Adrenal gland (tissue), 12 donors: ENCODE results near the gene TUFM. TPM values are rescaled to one million over a fixed set of nuclear protein-coding genes. Genes with fewer than 3 reads are reported as not detected.

Experiments used
- DNase-seq, 7 donors: peaks; one replicate each; pipeline ENCODE4 v3.0.0-alpha.2; 2019 to 2020
- H3K27ac ChIP-seq, 5 donors: fragments of 200-600 bp; sonication (generic) in 4 of 5; 1 replicate in 3 of 5; 2 replicates in 2 of 5; pipeline versions ENCODE4 v1.5.1 to v1.8.0; 2016 to 2020; ENCODE audit warnings: mild to moderate bottlenecking in 1 of 5
- H3K27me3 ChIP-seq: fragments of 200-600 bp; 2 replicates; pipeline ENCODE4 v1.8.0; 2021
- H3K36me3 ChIP-seq, 2 donors: fragments of 200-600 bp; replicated peaks in 1 of 2; 1 replicate in 1 of 2; 2 replicates in 1 of 2; pipeline versions ENCODE4 v1.5.1 to v1.8.0; 2018 to 2022
- H3K4me1 ChIP-seq, 2 donors: fragments of 200-600 bp; replicated peaks in 1 of 2; 1 replicate in 1 of 2; 2 replicates in 1 of 2; pipeline versions ENCODE4 v1.5.1 to v1.8.0; 2018 to 2021
- H3K4me3 ChIP-seq, 4 donors: fragments of 200-600 bp; sonication (generic) in 3 of 4; one replicate each; pipeline ENCODE4 v1.5.1; 2016 to 2018
- H3K9me3 ChIP-seq, 3 donors: fragments of 200-600 bp; sonication (generic) in 1 of 3; replicated peaks in 1 of 3; 1 replicate in 2 of 3; 2 replicates in 1 of 3; pipeline versions ENCODE4 v1.5.1 to v1.8.0; 2016 to 2021
- CTCF ChIP-seq, 6 experiments: fragments of 450-650 bp in 4 of 6; fragments of 200-600 bp in 2 of 6; sonication (generic) in 1 of 6; IDR thresholded peaks; 1 replicate in 5 of 6; 2 replicates in 1 of 6; pipeline versions ENCODE4 v1.5.1 to v1.8.0; 2016 to 2021; ENCODE audit warnings: antibody characterized with exemption in 6 of 6, mild to moderate bottlenecking in 2 of 6, moderate library complexity in 1 of 6
- POLR2A ChIP-seq, 2 donors: fragments of 450-650 bp; IDR thresholded peaks; one replicate each; pipeline ENCODE4 v1.6.1; 2017; ENCODE audit warnings: antibody characterized with exemption in 2 of 2, mild to moderate bottlenecking in 2 of 2, moderate library complexity in 1 of 2
- WGBS, 4 donors: extraction: QIAGEN DNeasy Blood & Tissue Kit in 2 of 4; methylation state at CpG; one replicate each; pipeline versions ENCODE4 v1.1.5 to v1.1.7; 2013 to 2017; 5-methylcytosine and 5-hydroxymethylcytosine counted together
- intact Hi-C, 2 donors: fragments of 100-400 bp; cut with DNase I; formaldehyde crosslinking; loops; one replicate each; pipeline versions ENCODE4 v1.14.1 to v1.15.0; 2022 to 2023
- polyA plus RNA-seq, 3 donors: library from polyadenylated mRNA; stranded (reverse); fragments of 200-250 nt in 2 of 3; fragments of 350-450 nt in 1 of 3; fragmentation: Illumina TruSeq in 1 of 3; extraction: RNeasy Lipid Tissue Mini Kit (QIAGEN cat#74804) in 1 of 3; gene quantifications; one replicate each; pipeline ENCODE4 v1.2.3, GENCODE V29; 2013 to 2014
- total RNA-seq, 9 donors: library from RNA; depleted of rRNA in 4 of 9; stranded (reverse); fragments of >200 nt in 4 of 9; fragments of 120-200 nt in 1 of 9; fragmentation: NEBNext Ultra II Directional in 1 of 9; extraction: Animal tissue kit (Norgen Biotek cat#: 25700) in 1 of 9; gene quantifications; one replicate each; pipeline versions ENCODE4 v1.1.0 to v1.2.4, GENCODE V29; 2013 to 2023
- donor health status: healthy with polysubstance abuse.
- donor health status: Bipolar disorder and iron deficiency.
- donor health status: DM: yes; HTN: yes; CAD: no.
- donor health status: DM: no; HTN: no; CAD: no.
- donor health status: DM: no; HTN: no; CAD: no.
- donor health status: DM: yes; HTN: yes; CAD: no.

TUFM gene
- total and polyA plus RNA-seq, 12 donors: 144 to 323 (median 195) TPM

- TF ChIP-seq POLR2A (IDR thresholded peaks at IDR 0.05): no peak
- no peak for TF ChIP-seq CTCF (IDR thresholded peaks at IDR 0.05)
- H3K4me3 ChIP-seq: no peak overlapping the region
- 88 to 93% (median 91%) methylated on average over 13 of the region's 13 CpGs for WGBS, 4 donors
- H3K27ac ChIP-seq: no peak overlapping the region
- peaks cover 0 to 53% of the 10 kb centered on the region in 2 donors for H3K36me3 ChIP-seq
- H3K4me1 ChIP-seq: peaks cover 12 to 18% of the 10 kb centered on the region in 2 donors
- DNase-seq: no peak
- no peaks in the 10 kb centered on the region for H3K9me3 ChIP-seq
- intact Hi-C loops: loop anchor here in 1 of 2 donors (5.0 kb wide), 1 partner anchor 65 kb away; the partner anchor contains the start of gene CD19
- no peaks in the 10 kb centered on the region for H3K27me3 ChIP-seq
Measured at GRCh38 chr16:28867241-28867640, 21.1 kb upstream of the TUFM start.

DNA sequence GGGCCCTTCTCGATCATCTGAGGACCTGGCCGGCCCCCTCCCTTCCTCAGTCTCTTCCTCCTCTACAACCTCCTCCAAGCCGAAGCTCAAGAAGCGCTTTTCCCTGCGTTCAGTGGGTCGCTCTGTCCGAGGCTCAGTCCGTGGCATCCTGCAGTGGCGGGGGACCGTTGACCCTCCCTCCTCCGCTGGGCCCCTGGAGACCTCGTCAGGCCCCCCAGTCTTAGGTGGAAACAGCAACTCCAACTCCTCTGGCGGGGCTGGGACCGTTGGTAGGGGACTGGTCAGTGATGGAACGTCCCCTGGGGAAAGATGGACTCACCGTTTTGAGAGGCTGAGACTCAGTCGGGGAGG lies 20.3 kb upstream of the TUFM start:
- peaks cover 12 to 18% of the 10 kb centered on the region in 2 donors for H3K4me1 ChIP-seq
- intact Hi-C loops: loop anchor here in 1 of 2 donors (5.0 kb wide), 1 partner anchor 66 kb away; the partner anchor contains the start of gene CD19
- WGBS, 4 donors: 78 to 88% (median 85%) methylated on average over 9 to 17 of the region's 17 CpGs
- no peak for DNase-seq
- peaks cover 0 to 47% of the 10 kb centered on the region in 2 donors for H3K36me3 ChIP-seq
- no peaks in the 10 kb centered on the region for H3K9me3 ChIP-seq
- H3K4me3 ChIP-seq: no peak overlapping the region
- H3K27me3 ChIP-seq: no peaks in the 10 kb centered on the region
- TF ChIP-seq POLR2A (IDR thresholded peaks at IDR 0.05) (no peak), CTCF (IDR thresholded peaks at IDR 0.05) (no peak)
- H3K27ac ChIP-seq: no peak overlapping the region

- Histone ChIP-seq H3K9me3 (no peaks in the 10 kb centered on the region), H3K36me3 (peaks cover 0 to 41% of the 10 kb centered on the region in 2 donors), H3K4me3 (no peak overlapping the region), H3K27ac (no peak overlapping the region), H3K27me3 (no peaks in the 10 kb centered on the region), H3K4me1 (peaks cover 12 to 18% of the 10 kb centered on the region in 2 donors)
- no peak for DNase-seq
- intact Hi-C loops: loop anchor here in 1 of 2 donors (5.0 kb wide), 1 partner anchor 66 kb away; the partner anchor contains the start of gene CD19
- TF ChIP-seq POLR2A (IDR thresholded peaks at IDR 0.05) (no peak), CTCF (IDR thresholded peaks at IDR 0.05) (no peak)
- WGBS, 4 donors: 75 to 84% (median 76%) methylated on average over 11 to 32 of the region's 32 CpGs
Measured at GRCh38 chr16:28865722-28866453, 19.7 kb upstream of the TUFM start.

- Histone ChIP-seq H3K4me3 (peak overlapping the region in 1 of 4 donors; percentile 85), H3K9me3 (no peaks in the 10 kb centered on the region), H3K4me1 (peaks cover 12 to 18% of the 10 kb centered on the region in 2 donors), H3K27ac (peak overlapping the region in 1 of 5 donors; percentile 93), H3K36me3 (peaks cover 0 to 34% of the 10 kb centered on the region in 2 donors), H3K27me3 (no peaks in the 10 kb centered on the region)
- intact Hi-C loops: loop anchor here in 1 of 2 donors (5.0 kb wide), 1 partner anchor 67 kb away; the partner anchor contains the start of gene CD19
- no peak for DNase-seq
- no peak for TF ChIP-seq CTCF (IDR thresholded peaks at IDR 0.05)
- TF ChIP-seq POLR2A (IDR thresholded peaks at IDR 0.05): no peak
- WGBS, 4 donors: 87 to 89% (median 88%) methylated on average over 7 to 12 of the region's 12 CpGs
Measured at GRCh38 chr16:28865001-28865688, 19.0 kb upstream of the TUFM start.
